Testis (tissue), 2 donors: Measurements from ENCODE around the gene SYT10.
"Not testable (repeated sequence)": the region's sequence is repeated elsewhere in the genome, so short reads cannot be mapped to it uniquely, and the experiment has no call there.

Experiments
- CTCF ChIP-seq, 3 experiments: fragments of 450-650 bp in 2 of 3; fragments of 200-600 bp in 1 of 3; sonication (generic) in 1 of 3; IDR thresholded peaks; one replicate each; pipeline ENCODE4 v1.5.1; 2016 to 2019; ENCODE audit warnings: antibody characterized with exemption in 3 of 3, mild to moderate bottlenecking in 2 of 3, moderate library complexity in 1 of 3
- POLR2A ChIP-seq: fragments of 450-650 bp; IDR thresholded peaks from one replicate; pipeline ENCODE4 v1.6.1; 2017; ENCODE audit warnings: antibody characterized with exemption, mild to moderate bottlenecking, moderate library complexity

GRCh38 chr12:33412410-33412809 is 27.2 kb downstream of the SYT10 start:
- TF ChIP-seq CTCF (IDR thresholded peaks at IDR 0.05); POLR2A: not testable (repeated sequence)
